DOHH2 (cell line): Measurements from ENCODE around the gene HCN2.

ENCODE experiments used
- EZH2phosphoT487 ChIP-seq: fragments of 200-600 bp; sonication (generic); IDR thresholded peaks from 2 replicates; pipeline ENCODE4 v1.6.1; 2017; ENCODE audit warnings: borderline replicate concordance, mild to moderate bottlenecking, antibody characterized with exemption, low read length, moderate library complexity, mixed read lengths
- TF ChIP-seq, protein P1 (sequence below): fragments of 200-600 bp; sonication (generic); IDR thresholded peaks from one replicate; pipeline ENCODE4 v1.5.1; 2014; ENCODE audit warnings: antibody characterized with exemption, mild to moderate bottlenecking, low read depth, low read length; ENCODE audit not compliant: poor library complexity, severe bottlenecking

DNA sequence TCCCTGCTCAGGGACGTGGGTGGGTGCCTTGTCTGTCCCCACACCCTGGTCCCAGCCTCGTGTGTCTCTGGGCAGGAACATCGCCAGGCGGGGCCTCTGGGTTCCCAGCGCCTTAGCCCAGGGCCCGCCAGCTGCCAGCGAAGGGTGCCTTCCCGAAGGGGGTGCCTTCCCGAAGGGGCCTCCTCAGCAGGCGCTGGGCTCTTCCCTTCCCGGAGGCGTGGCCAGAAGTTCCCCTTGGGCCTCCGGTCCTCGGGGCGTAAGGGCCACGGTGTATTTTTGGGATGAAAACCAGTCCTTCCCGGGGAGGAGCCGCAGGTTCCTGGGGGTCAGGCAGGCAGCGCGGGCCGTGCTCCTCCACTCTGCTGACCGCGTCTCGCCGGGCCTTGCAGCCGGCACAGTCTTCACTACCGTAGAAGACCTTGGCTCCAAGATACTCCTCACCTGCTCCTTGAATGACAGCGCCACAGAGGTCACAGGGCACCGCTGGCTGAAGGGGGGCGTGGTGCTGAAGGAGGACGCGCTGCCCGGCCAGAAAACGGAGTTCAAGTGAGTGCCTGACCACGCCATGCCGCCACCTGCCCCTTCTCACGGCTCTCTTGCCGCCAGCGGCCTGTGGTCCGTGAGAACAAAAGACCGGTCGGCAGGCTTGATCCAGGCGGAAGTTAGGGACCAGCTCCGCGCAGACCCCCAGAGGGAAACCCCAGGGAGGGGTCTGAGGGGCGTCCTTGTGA is 10.4 kb upstream of the HCN2 start:
- TF ChIP-seq, protein P1, sequence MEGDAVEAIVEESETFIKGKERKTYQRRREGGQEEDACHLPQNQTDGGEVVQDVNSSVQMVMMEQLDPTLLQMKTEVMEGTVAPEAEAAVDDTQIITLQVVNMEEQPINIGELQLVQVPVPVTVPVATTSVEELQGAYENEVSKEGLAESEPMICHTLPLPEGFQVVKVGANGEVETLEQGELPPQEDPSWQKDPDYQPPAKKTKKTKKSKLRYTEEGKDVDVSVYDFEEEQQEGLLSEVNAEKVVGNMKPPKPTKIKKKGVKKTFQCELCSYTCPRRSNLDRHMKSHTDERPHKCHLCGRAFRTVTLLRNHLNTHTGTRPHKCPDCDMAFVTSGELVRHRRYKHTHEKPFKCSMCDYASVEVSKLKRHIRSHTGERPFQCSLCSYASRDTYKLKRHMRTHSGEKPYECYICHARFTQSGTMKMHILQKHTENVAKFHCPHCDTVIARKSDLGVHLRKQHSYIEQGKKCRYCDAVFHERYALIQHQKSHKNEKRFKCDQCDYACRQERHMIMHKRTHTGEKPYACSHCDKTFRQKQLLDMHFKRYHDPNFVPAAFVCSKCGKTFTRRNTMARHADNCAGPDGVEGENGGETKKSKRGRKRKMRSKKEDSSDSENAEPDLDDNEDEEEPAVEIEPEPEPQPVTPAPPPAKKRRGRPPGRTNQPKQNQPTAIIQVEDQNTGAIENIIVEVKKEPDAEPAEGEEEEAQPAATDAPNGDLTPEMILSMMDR: no peak
- no peak for TF ChIP-seq EZH2phosphoT487
